OCI-LY3 (cell line): ENCODE measurements around the gene NFIL3.

Experiments
- H2AFZ ChIP-seq: fragments of 200-600, 300-600 bp; shearing (Covaris generic); 2 replicates; pipeline ENCODE4 v1.6.0; 2014; ENCODE audit warnings: antibody characterized with exemption, low read depth, low read length
- H3K27ac ChIP-seq: fragments of 200-600, 300-600 bp; sonication (generic); 2 replicates; pipeline ENCODE4 v1.5.1; 2014; ENCODE audit warnings: mild to moderate bottlenecking, low read length, moderate library complexity, mixed read lengths
- H3K27me3 ChIP-seq: fragments of 200-600, 300-600 bp; sonication (generic); 2 replicates; pipeline ENCODE4 v1.6.1; 2014; ENCODE audit warnings: low read depth, low read length, mixed read lengths
- H3K36me3 ChIP-seq: fragments of 200-600, 300-600 bp; sonication (generic); replicated peaks from 2 replicates; pipeline ENCODE3; 2014; ENCODE audit warnings: low read depth, low read length, mixed read lengths
- H3K4me1 ChIP-seq: fragments of 300-600, 200-600 bp; sonication (generic); 2 replicates; pipeline ENCODE4 v1.6.1; 2014; ENCODE audit warnings: low read length, mixed read lengths
- H3K4me2 ChIP-seq: fragments of 200-600, 300-600 bp; sonication (generic); 2 replicates; pipeline ENCODE4 v1.6.1; 2014; ENCODE audit warnings: low read length, mixed read lengths
- H3K4me3 ChIP-seq: fragments of 300-600, 200-600 bp; sonication (generic); 2 replicates; pipeline ENCODE4 v1.5.1; 2014; ENCODE audit warnings: antibody characterized with exemption, mild to moderate bottlenecking, low read length, moderate library complexity
- H3K79me2 ChIP-seq: fragments of 300-600, 200-600 bp; shearing (Covaris generic); 2 replicates; pipeline ENCODE4 v1.6.1; 2014; ENCODE audit warnings: mild to moderate bottlenecking, low read length, mixed read lengths
- H3K9ac ChIP-seq: fragments of 300-600, 200-600 bp; shearing (Covaris generic); 2 replicates; pipeline ENCODE4 v1.6.0; 2014; ENCODE audit warnings: mild to moderate bottlenecking, low read length, moderate library complexity
- H3K9me3 ChIP-seq: fragments of 200-600, 300-600 bp; shearing (Covaris generic); 2 replicates; pipeline ENCODE4 v1.6.1; 2014; ENCODE audit warnings: low read length, mixed read lengths; ENCODE audit not compliant: insufficient read depth
- H4K20me1 ChIP-seq: fragments of 200-600, 300-600 bp; sonication (generic); 2 replicates; pipeline ENCODE4 v1.6.1; 2016; ENCODE audit warnings: low read length, mixed read lengths; ENCODE audit not compliant: insufficient read depth
- EZH2phosphoT487 ChIP-seq: fragments of 200-600 bp; shearing (Covaris generic); IDR thresholded peaks from 2 replicates; pipeline ENCODE4 v1.6.1; 2018; ENCODE audit warnings: antibody characterized with exemption, mixed run types, low read depth
- TF ChIP-seq, protein P1 (sequence below): fragments of 200-600, 300-600 bp; sonication (generic); IDR thresholded peaks from 2 replicates; pipeline ENCODE4 v1.5.1; 2014; ENCODE audit warnings: antibody characterized with exemption, low read length, low read depth

NFIL3 gene

GRCh38 chr9:91452844-91453243 is 29.2 kb upstream of the NFIL3 start:
- Histone ChIP-seq H3K4me2 (no peak overlapping the region), H4K20me1 (no peaks in the 10 kb centered on the region), H3K9ac (no peak overlapping the region), H3K4me1 (no peaks in the 10 kb centered on the region), H3K4me3 (no peak overlapping the region), H3K79me2 (no peaks in the 10 kb centered on the region), H3K36me3 (no peaks in the 10 kb centered on the region), H2AFZ (no peak overlapping the region), H3K27ac (no peak overlapping the region), H3K9me3 (no peaks in the 10 kb centered on the region), H3K27me3 (0 out of 2 replicates have a peak, but pooled peaks cover 5% of the 10 kb centered on the region)
- no peak for TF ChIP-seq EZH2phosphoT487
- TF ChIP-seq, protein P1, sequence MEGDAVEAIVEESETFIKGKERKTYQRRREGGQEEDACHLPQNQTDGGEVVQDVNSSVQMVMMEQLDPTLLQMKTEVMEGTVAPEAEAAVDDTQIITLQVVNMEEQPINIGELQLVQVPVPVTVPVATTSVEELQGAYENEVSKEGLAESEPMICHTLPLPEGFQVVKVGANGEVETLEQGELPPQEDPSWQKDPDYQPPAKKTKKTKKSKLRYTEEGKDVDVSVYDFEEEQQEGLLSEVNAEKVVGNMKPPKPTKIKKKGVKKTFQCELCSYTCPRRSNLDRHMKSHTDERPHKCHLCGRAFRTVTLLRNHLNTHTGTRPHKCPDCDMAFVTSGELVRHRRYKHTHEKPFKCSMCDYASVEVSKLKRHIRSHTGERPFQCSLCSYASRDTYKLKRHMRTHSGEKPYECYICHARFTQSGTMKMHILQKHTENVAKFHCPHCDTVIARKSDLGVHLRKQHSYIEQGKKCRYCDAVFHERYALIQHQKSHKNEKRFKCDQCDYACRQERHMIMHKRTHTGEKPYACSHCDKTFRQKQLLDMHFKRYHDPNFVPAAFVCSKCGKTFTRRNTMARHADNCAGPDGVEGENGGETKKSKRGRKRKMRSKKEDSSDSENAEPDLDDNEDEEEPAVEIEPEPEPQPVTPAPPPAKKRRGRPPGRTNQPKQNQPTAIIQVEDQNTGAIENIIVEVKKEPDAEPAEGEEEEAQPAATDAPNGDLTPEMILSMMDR, result no peak

DNA sequence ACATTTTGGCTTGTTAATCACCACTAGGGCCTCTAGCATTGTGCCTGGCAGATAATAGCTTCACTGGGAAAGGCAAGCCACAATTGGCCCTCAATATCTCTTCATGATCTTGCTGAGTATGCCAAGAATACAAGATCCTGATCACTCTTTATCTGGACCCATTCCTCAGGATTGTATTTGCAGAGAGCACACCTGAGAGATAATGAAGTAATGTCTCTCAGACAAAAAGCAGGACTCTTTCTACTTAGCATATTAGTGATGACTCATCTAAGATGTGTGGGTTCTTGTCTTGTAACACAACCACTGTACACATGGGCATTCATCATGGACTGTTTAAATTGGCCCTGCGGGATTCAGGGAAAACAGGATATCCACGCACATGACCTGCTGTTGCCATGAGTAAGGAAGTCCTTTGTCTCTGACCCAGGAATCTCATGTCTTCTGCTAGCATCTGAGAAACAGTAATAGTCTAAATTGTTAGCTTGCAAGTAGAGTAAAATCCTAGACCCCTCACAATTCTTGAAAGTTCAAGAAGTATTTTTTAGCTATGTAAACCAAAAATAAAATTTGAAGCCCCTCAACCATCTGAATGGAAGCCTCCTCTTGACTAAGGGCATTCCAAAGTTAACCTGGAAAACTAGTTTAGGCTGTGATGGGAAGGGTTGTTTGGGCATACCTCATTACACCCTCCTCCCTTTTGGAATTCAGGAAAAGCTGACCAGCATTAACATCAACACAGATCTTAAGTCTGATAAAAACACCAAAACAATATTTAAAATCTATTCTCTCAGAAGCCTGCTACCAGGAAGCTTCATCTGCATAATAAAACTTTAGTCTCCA is 28.0 kb upstream of the NFIL3 start:
- Histone ChIP-seq H4K20me1 (no peaks in the 10 kb centered on the region), H3K4me3 (no peak overlapping the region), H3K9me3 (no peaks in the 10 kb centered on the region), H2AFZ (no peak overlapping the region), H3K27ac (no peak overlapping the region), H3K4me1 (no peaks in the 10 kb centered on the region), H3K36me3 (no peaks in the 10 kb centered on the region), H3K27me3 (peaks cover 6% of the 10 kb centered on the region; the same call in 1 of the 2 replicates), H3K4me2 (no peak overlapping the region), H3K9ac (no peak overlapping the region), H3K79me2 (no peaks in the 10 kb centered on the region)
- TF ChIP-seq, protein P1, result no peak
- TF ChIP-seq EZH2phosphoT487, result no peak

GRCh38 chr9:91445135-91445534 is 21.5 kb upstream of the NFIL3 start:
- Histone ChIP-seq H3K4me1 (no peaks in the 10 kb centered on the region), H2AFZ (no peak overlapping the region), H4K20me1 (no peaks in the 10 kb centered on the region), H3K4me2 (no peak overlapping the region), H3K36me3 (no peaks in the 10 kb centered on the region), H3K27me3 (peaks cover 8% of the 10 kb centered on the region), H3K9me3 (peaks cover 5% of the 10 kb centered on the region), H3K4me3 (no peak overlapping the region), H3K79me2 (no peaks in the 10 kb centered on the region), H3K9ac (no peak overlapping the region), H3K27ac (no peak overlapping the region)
- TF ChIP-seq, protein P1, result no peak
- no peak for TF ChIP-seq EZH2phosphoT487

DNA sequence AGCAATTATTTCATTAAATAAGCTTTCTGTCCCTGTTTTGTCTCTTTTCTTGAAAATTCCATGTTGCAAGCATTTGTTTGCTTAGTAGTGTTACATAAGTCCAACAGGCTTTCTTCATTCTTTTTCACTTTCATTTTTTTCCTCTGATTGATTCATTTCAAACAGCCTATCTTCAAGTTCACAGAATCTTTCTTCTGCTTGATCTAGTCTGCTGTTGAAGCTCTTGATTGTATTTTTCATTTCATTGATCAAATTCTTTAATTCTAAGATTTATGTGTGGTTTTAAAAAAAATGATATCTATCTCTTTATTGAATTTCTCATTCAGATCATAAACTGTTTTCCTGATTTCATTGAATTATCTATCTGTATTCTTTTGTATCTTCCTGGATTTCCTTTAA is 20.4 kb upstream of the NFIL3 start:
- TF ChIP-seq, protein P1, result no peak
- TF ChIP-seq EZH2phosphoT487, result no peak
- H3K79me2 ChIP-seq, result no peaks in the 10 kb centered on the region
- no peak overlapping the region for H3K4me3 ChIP-seq
- no peak overlapping the region for H3K27ac ChIP-seq
- H3K27me3 ChIP-seq, result peaks cover 12% of the 10 kb centered on the region
- H3K36me3 ChIP-seq, result no peaks in the 10 kb centered on the region
- H3K9ac ChIP-seq, result no peak overlapping the region
- no peak overlapping the region for H2AFZ ChIP-seq
- H3K9me3 ChIP-seq, result peaks cover 5% of the 10 kb centered on the region
- H3K4me2 ChIP-seq, result no peak overlapping the region
- no peaks in the 10 kb centered on the region for H4K20me1 ChIP-seq
- no peaks in the 10 kb centered on the region for H3K4me1 ChIP-seq
